Measurements from ENCODE around the gene EXPH5. TPM values are rescaled to one million over a fixed set of nuclear protein-coding genes. Genes with fewer than 3 reads are reported as not detected.

The EXPH5 gene
- total RNA-seq, 4 donors from 2014 or later: 3.3 to 8.1 (median 6.9) TPM

GRCh38 chr11:108559340-108559739, 34.2 kb downstream of the EXPH5 start:
- Histone ChIP-seq H3K27ac (no peak overlapping the region), H3K4me3 (no peak overlapping the region), H3K9me3 (no peaks in the 10 kb centered on the region), H3K27me3 (no peaks in the 10 kb centered on the region), H3K4me1 (no peaks in the 10 kb centered on the region), H3K36me3 (no peaks in the 10 kb centered on the region)
- no peak for DNase-seq
- TF ChIP-seq POLR2A (IDR thresholded peaks at IDR 0.05) (no peak), CTCF (IDR thresholded peaks at IDR 0.05) (no peak)

GRCh38 chr11:108558222-108558621, 35.3 kb downstream of the EXPH5 start:
- Histone ChIP-seq H3K4me3 (no peak overlapping the region), H3K27ac (no peak overlapping the region), H3K4me1 (no peaks in the 10 kb centered on the region), H3K27me3 (no peaks in the 10 kb centered on the region), H3K36me3 (no peaks in the 10 kb centered on the region), H3K9me3 (no peaks in the 10 kb centered on the region)
- TF ChIP-seq POLR2A (IDR thresholded peaks at IDR 0.05): no peak
- TF ChIP-seq CTCF (IDR thresholded peaks at IDR 0.05): no peak
- DNase-seq: no peak

- no peak overlapping the region for H3K27ac ChIP-seq
- DNase-seq: no peak
- no peaks in the 10 kb centered on the region for H3K36me3 ChIP-seq
- no peaks in the 10 kb centered on the region for H3K27me3 ChIP-seq
- H3K4me3 ChIP-seq: no peak overlapping the region
- H3K9me3 ChIP-seq: no peaks in the 10 kb centered on the region
- TF ChIP-seq POLR2A (IDR thresholded peaks at IDR 0.05): no peak
- no peak for TF ChIP-seq CTCF (IDR thresholded peaks at IDR 0.05)
- no peaks in the 10 kb centered on the region for H3K4me1 ChIP-seq
Observed at GRCh38 chr11:108556019-108556418, 37.5 kb downstream of the EXPH5 start.

GRCh38 chr11:108551651-108552462, 41.7 kb downstream of the EXPH5 start:
- no peaks in the 10 kb centered on the region for H3K9me3 ChIP-seq
- H3K36me3 ChIP-seq: no peaks in the 10 kb centered on the region
- no peak for DNase-seq
- H3K4me3 ChIP-seq: no peak overlapping the region
- TF ChIP-seq POLR2A (IDR thresholded peaks at IDR 0.05) (no peak), CTCF (IDR thresholded peaks at IDR 0.05) (no peak)
- H3K4me1 ChIP-seq: no peaks in the 10 kb centered on the region
- H3K27me3 ChIP-seq: no peaks in the 10 kb centered on the region
- no peak overlapping the region for H3K27ac ChIP-seq

GRCh38 chr11:108549319-108549885, 44.2 kb downstream of the EXPH5 start:
- Histone ChIP-seq H3K36me3 (no peaks in the 10 kb centered on the region), H3K9me3 (no peaks in the 10 kb centered on the region), H3K4me3 (no peak overlapping the region), H3K27ac (no peak overlapping the region), H3K27me3 (no peaks in the 10 kb centered on the region), H3K4me1 (no peaks in the 10 kb centered on the region)
- no peak for TF ChIP-seq CTCF (IDR thresholded peaks at IDR 0.05)
- TF ChIP-seq POLR2A (IDR thresholded peaks at IDR 0.05): no peak
- DNase-seq: no peak

All from Peyer's patch (tissue), 4 donors.